ENCODE data around the gene RABGAP1L. TPM values are rescaled to one million over a fixed set of nuclear protein-coding genes. Genes with fewer than 3 reads are reported as not detected.

The RABGAP1L gene
- total RNA-seq, 1 donor from 2014 or later: 69.2 TPM

- H3K9me3 ChIP-seq (replicated peaks): peaks cover 11% of the 10 kb centered on the region
- no peak for DNase-seq
- H3K4me1 ChIP-seq: no peaks in the 10 kb centered on the region
- no peaks in the 10 kb centered on the region for H3K27me3 ChIP-seq (ENCODE audit: low read depth)
- H3K36me3 ChIP-seq: peaks cover 16% of the 10 kb centered on the region
- no peak for TF ChIP-seq CTCF (IDR thresholded peaks at IDR 0.05; ENCODE audit: borderline replicate concordance)
- intact Hi-C loops (cut with micrococcal nuclease): no loop called here
- H3K4me3 ChIP-seq: no peak overlapping the region
- no peak overlapping the region for H3K27ac ChIP-seq (replicated peaks)
Observed at GRCh38 chr1:174391716-174392115, 232.4 kb downstream of the RABGAP1L start.

- TF ChIP-seq CTCF (IDR thresholded peaks at IDR 0.05; ENCODE audit: borderline replicate concordance): no peak
- peaks cover 16% of the 10 kb centered on the region for H3K36me3 ChIP-seq
Observed at GRCh38 chr1:174393885-174394284, 234.6 kb downstream of the RABGAP1L start.

GRCh38 chr1:174397261-174397660 lies 237.9 kb downstream of the RABGAP1L start:
- H3K27ac ChIP-seq (replicated peaks): no peak overlapping the region
- no peak for TF ChIP-seq CTCF (IDR thresholded peaks at IDR 0.05; ENCODE audit: borderline replicate concordance)
- intact Hi-C loops (cut with micrococcal nuclease): loop anchor here (5.0 kb wide), 1 partner anchor 105 kb away; no protein-coding TSS in a partner anchor

More at GRCh38 chr1:174393885-174394284, 234.6 kb downstream of the RABGAP1L start:
- Histone ChIP-seq H3K27ac (replicated peaks) (no peak overlapping the region), H3K4me3 (no peak overlapping the region), H3K4me1 (no peaks in the 10 kb centered on the region), H3K9me3 (replicated peaks) (peaks cover 11% of the 10 kb centered on the region), H3K27me3 (ENCODE audit: low read depth) (no peaks in the 10 kb centered on the region)
- intact Hi-C loops (cut with micrococcal nuclease): no loop called here
- DNase-seq: no peak

GRCh38 chr1:174398246-174398645 lies 238.9 kb downstream of the RABGAP1L start:
- Histone ChIP-seq H3K9me3 (replicated peaks) (peaks cover 9% of the 10 kb centered on the region), H3K4me1 (no peaks in the 10 kb centered on the region), H3K27ac (replicated peaks) (no peak overlapping the region), H3K36me3 (peaks cover 23% of the 10 kb centered on the region), H3K4me3 (no peak overlapping the region), H3K27me3 (ENCODE audit: low read depth) (no peaks in the 10 kb centered on the region)
- TF ChIP-seq CTCF (IDR thresholded peaks at IDR 0.05; ENCODE audit: borderline replicate concordance): no peak
- DNase-seq: no peak
- intact Hi-C loops (cut with micrococcal nuclease): loop anchor here (5.0 kb wide), 1 partner anchor 106 kb away; no protein-coding TSS in a partner anchor

More at GRCh38 chr1:174397261-174397660, 237.9 kb downstream of the RABGAP1L start:
- no peaks in the 10 kb centered on the region for H3K27me3 ChIP-seq (ENCODE audit: low read depth)
- H3K9me3 ChIP-seq (replicated peaks): peaks cover 11% of the 10 kb centered on the region
- H3K36me3 ChIP-seq: peaks cover 26% of the 10 kb centered on the region
- no peaks in the 10 kb centered on the region for H3K4me1 ChIP-seq
- DNase-seq: no peak
- H3K4me3 ChIP-seq: no peak overlapping the region

- intact Hi-C loops (cut with micrococcal nuclease): loop anchor here (5.0 kb wide), 1 partner anchor 107 kb away; no protein-coding TSS in a partner anchor
- peaks cover 13% of the 10 kb centered on the region for H3K36me3 ChIP-seq
- H3K4me3 ChIP-seq: no peak overlapping the region
- no peaks in the 10 kb centered on the region for H3K27me3 ChIP-seq (ENCODE audit: low read depth)
- DNase-seq: no peak
- TF ChIP-seq CTCF (IDR thresholded peaks at IDR 0.05; ENCODE audit: borderline replicate concordance): no peak
- H3K27ac ChIP-seq (replicated peaks): no peak overlapping the region
- no peaks in the 10 kb centered on the region for H3K9me3 ChIP-seq (replicated peaks)
- H3K4me1 ChIP-seq: no peaks in the 10 kb centered on the region
Observed at GRCh38 chr1:174399211-174399610, 239.9 kb downstream of the RABGAP1L start.
